Measurements from ENCODE around the gene OGFOD3. TPM values are rescaled to one million over a fixed set of nuclear protein-coding genes. Genes with fewer than 3 reads are reported as not detected.
"Not testable (repeated sequence)": the region's sequence is repeated elsewhere in the genome, so short reads cannot be mapped to it uniquely, and the experiment has no call there.

OGFOD3 gene
- total RNA-seq, 2 experiments from 2014 or later: 22.0 to 25.0 TPM

GRCh38 chr17:82457929-82458178 lies 39.5 kb upstream of the OGFOD3 start:
- H3K9me3 Mint-ChIP-seq: no peaks in the 10 kb centered on the region
- intact Hi-C loops (cut with micrococcal nuclease): no loop called here
- no peak for DNase-seq
- TF ChIP-seq CTCF (IDR thresholded peaks at IDR 0.05): no peak
- POLR2A ChIA-PET: interaction anchor here (0.7 to 3.2 kb wide), 11 partner anchors 8 to 258 kb away, joined by 3 to 27 read pairs (median 4); partner anchors contain the start of genes FN3KRP and FOXK2
- peak overlapping the region; percentile 95 for H3K27ac Mint-ChIP-seq
- peak overlapping the region; percentile 79 for H3K4me3 Mint-ChIP-seq
- CTCF ChIA-PET: interaction anchor here (1.4 kb wide), 1 partner anchor 33 kb away, joined by 5 read pairs; no protein-coding TSS in a partner anchor
- peaks cover 5% of the 10 kb centered on the region for H3K36me3 Mint-ChIP-seq (ENCODE audit: low read depth)
- no peaks in the 10 kb centered on the region for H3K27me3 Mint-ChIP-seq
- peaks cover 17% of the 10 kb centered on the region for H3K4me1 Mint-ChIP-seq (ENCODE audit: low read depth)
- no peak for ATAC-seq

- CTCF ChIA-PET: interaction anchor here (1.4 kb wide), 1 partner anchor 33 kb away, joined by 5 read pairs; no protein-coding TSS in a partner anchor
- peak; percentile 2 for ATAC-seq
- TF ChIP-seq CTCF (IDR thresholded peaks at IDR 0.05): no peak
- DNase-seq: peak; percentile 30
- Mint-ChIP-seq H3K27ac (peak overlapping the region; percentile 95), H3K9me3 (no peaks in the 10 kb centered on the region), H3K36me3 (ENCODE audit: low read depth) (peaks cover 2% of the 10 kb centered on the region), H3K27me3 (no peaks in the 10 kb centered on the region), H3K4me1 (ENCODE audit: low read depth) (peaks cover 19% of the 10 kb centered on the region), H3K4me3 (peak overlapping the region; percentile 79)
- intact Hi-C loops (cut with micrococcal nuclease): no loop called here
- POLR2A ChIA-PET: interaction anchor here (0.8 to 3.2 kb wide), 11 partner anchors 8 to 259 kb away, joined by 3 to 27 read pairs (median 4); partner anchors contain the start of genes FN3KRP and FOXK2
Measured at GRCh38 chr17:82457073-82457928, 38.9 kb upstream of the OGFOD3 start.

GRCh38 chr17:82453706-82454105 lies 35.3 kb upstream of the OGFOD3 start:
- H3K27ac Mint-ChIP-seq; POLR2A ChIA-PET; DNase-seq; H3K27me3 Mint-ChIP-seq; ATAC-seq; H3K4me3 Mint-ChIP-seq; H3K9me3 Mint-ChIP-seq; CTCF ChIA-PET; intact Hi-C loops (cut with micrococcal nuclease): not testable (repeated sequence)
- Mint-ChIP-seq H3K36me3 (ENCODE audit: low read depth) (peaks cover 14% of the 10 kb centered on the region), H3K4me1 (ENCODE audit: low read depth) (peaks cover 30% of the 10 kb centered on the region)

GRCh38 chr17:82453151-82453550 lies 34.8 kb upstream of the OGFOD3 start:
- CTCF ChIA-PET; DNase-seq; intact Hi-C loops (cut with micrococcal nuclease); ATAC-seq; H3K4me3 Mint-ChIP-seq; H3K27ac Mint-ChIP-seq; H3K9me3 Mint-ChIP-seq; H3K27me3 Mint-ChIP-seq; POLR2A ChIA-PET: not testable (repeated sequence)
- H3K4me1 Mint-ChIP-seq (ENCODE audit: low read depth): peaks cover 30% of the 10 kb centered on the region
- peaks cover 14% of the 10 kb centered on the region for H3K36me3 Mint-ChIP-seq (ENCODE audit: low read depth)

GRCh38 chr17:82452162-82452561 lies 33.8 kb upstream of the OGFOD3 start:
- intact Hi-C loops (cut with micrococcal nuclease): no loop called here
- Mint-ChIP-seq H3K4me1 (ENCODE audit: low read depth) (peaks cover 26% of the 10 kb centered on the region), H3K27me3 (no peaks in the 10 kb centered on the region), H3K36me3 (ENCODE audit: low read depth) (peaks cover 22% of the 10 kb centered on the region), H3K4me3 (peak overlapping the region; percentile 99), H3K9me3 (no peaks in the 10 kb centered on the region), H3K27ac (peak overlapping the region; percentile 95)
- ATAC-seq (no peak), DNase-seq (no peak)
- CTCF ChIA-PET: no interaction called here
- POLR2A ChIA-PET: interaction anchor here (1.3 kb wide), 1 partner anchor 12 kb away, joined by 5 read pairs; no protein-coding TSS in a partner anchor
- TF ChIP-seq CTCF (IDR thresholded peaks at IDR 0.05): no peak

Data from activated CD8-positive, alpha-beta T cell treated with anti-CD3 and anti-CD28 coated beads for 36 hours (primary cell).